Measurements from ENCODE around the gene ATP8A2. TPM values are rescaled to one million over a fixed set of nuclear protein-coding genes. Genes with fewer than 3 reads are reported as not detected.
A peak's percentile ranks its signal among the peaks of the same experiment; 100 is the strongest.

Gene ATP8A2
- total and polyA plus RNA-seq, 4 donors, result 0.13 to 0.29 (median 0.24) TPM; not detected in 1

GRCh38 chr13:26007261-26008125 lies 635.7 kb downstream of the ATP8A2 start:
- Histone ChIP-seq H3K36me3 (ENCODE audit: control insufficient read depth in 1 of 2, insufficient read depth in 2 of 2, low read length in 1 of 2) (no peaks in the 10 kb centered on the region), H3K9me3 (ENCODE audit: control insufficient read depth, low read length) (no peaks in the 10 kb centered on the region), H3K4me3 (ENCODE audit: low read length in 2 of 2) (no peak overlapping the region), H3K27me3 (ENCODE audit: control insufficient read depth in 1 of 2, insufficient read depth in 2 of 2, low read length in 1 of 2) (no peaks in the 10 kb centered on the region), H3K27ac (ENCODE audit: low read depth in 1 of 2, low read length in 2 of 2) (no peak overlapping the region), H3K4me1 (ENCODE audit: control insufficient read depth in 1 of 2, insufficient read depth in 2 of 2, low read length in 2 of 2) (no peaks in the 10 kb centered on the region)
- ATAC-seq (ENCODE audit: low FRiP score) (no peak), DNase-seq (no peak)
- intact Hi-C loops (cut with DNase I), result no loop called here
- 25 to 31% methylated on average over 1 of the region's 1 CpG for WGBS, 2 donors

- Histone ChIP-seq H3K27ac (ENCODE audit: low read depth in 1 of 2, low read length in 2 of 2) (no peak overlapping the region), H3K36me3 (ENCODE audit: control insufficient read depth in 1 of 2, insufficient read depth in 2 of 2, low read length in 1 of 2) (no peaks in the 10 kb centered on the region), H3K27me3 (ENCODE audit: control insufficient read depth in 1 of 2, insufficient read depth in 2 of 2, low read length in 1 of 2) (no peaks in the 10 kb centered on the region), H3K4me3 (ENCODE audit: low read length in 2 of 2) (no peak overlapping the region), H3K4me1 (ENCODE audit: control insufficient read depth in 1 of 2, insufficient read depth in 2 of 2, low read length in 2 of 2) (no peaks in the 10 kb centered on the region), H3K9me3 (ENCODE audit: control insufficient read depth, low read length) (no peaks in the 10 kb centered on the region)
- WGBS, 2 donors, result 62 to 66% methylated on average over 13 of the region's 13 CpGs
- DNase-seq (no peak), ATAC-seq (ENCODE audit: low FRiP score) (no peak)
- intact Hi-C loops (cut with DNase I), result no loop called here
These were observed 638.9 kb downstream of the ATP8A2 start for GRCh38 chr13:26010487-26011207.

- Histone ChIP-seq H3K9me3 (ENCODE audit: control insufficient read depth, low read length) (no peaks in the 10 kb centered on the region), H3K36me3 (ENCODE audit: control insufficient read depth in 1 of 2, insufficient read depth in 2 of 2, low read length in 1 of 2) (no peaks in the 10 kb centered on the region), H3K4me3 (ENCODE audit: low read length in 2 of 2) (no peak overlapping the region), H3K27ac (ENCODE audit: low read depth in 1 of 2, low read length in 2 of 2) (no peak overlapping the region), H3K27me3 (ENCODE audit: control insufficient read depth in 1 of 2, insufficient read depth in 2 of 2, low read length in 1 of 2) (no peaks in the 10 kb centered on the region), H3K4me1 (ENCODE audit: control insufficient read depth in 1 of 2, insufficient read depth in 2 of 2, low read length in 2 of 2) (no peaks in the 10 kb centered on the region)
- ATAC-seq (ENCODE audit: low FRiP score) (no peak), DNase-seq (no peak)
- WGBS, 2 donors, result 92 to 93% methylated on average over 4 of the region's 4 CpGs
- intact Hi-C loops (cut with DNase I), result no loop called here
These were observed 639.4 kb downstream of the ATP8A2 start for GRCh38 chr13:26011208-26011573.

- no peak for DNase-seq
These were observed 640.4 kb downstream of the ATP8A2 start for GRCh38 chr13:26011996-26012821.

DNA sequence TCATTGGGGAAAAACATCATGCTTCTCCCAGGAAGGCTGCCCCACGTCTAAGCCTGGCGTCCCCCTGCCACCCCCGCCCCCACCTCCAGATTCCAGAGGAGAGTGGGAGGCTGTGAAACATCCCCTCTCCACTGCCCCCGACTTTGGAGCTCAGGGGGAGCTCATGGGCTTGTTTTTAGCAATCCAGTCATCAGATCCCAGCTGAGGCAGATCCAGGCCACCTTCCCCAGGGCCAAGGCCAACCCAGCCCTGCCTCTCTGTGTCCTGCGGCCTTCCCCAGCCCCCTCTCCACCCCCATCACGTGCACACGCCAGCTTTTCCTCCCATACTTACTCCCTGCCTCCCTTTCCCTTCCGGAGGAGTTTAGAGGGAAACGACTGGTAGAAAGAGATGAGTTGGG lies 641.2 kb downstream of the ATP8A2 start:
- Histone ChIP-seq H3K4me1 (ENCODE audit: control insufficient read depth in 1 of 2, insufficient read depth in 2 of 2, low read length in 2 of 2) (no peaks in the 10 kb centered on the region), H3K27ac (ENCODE audit: low read depth in 1 of 2, low read length in 2 of 2) (no peak overlapping the region), H3K4me3 (ENCODE audit: low read length in 2 of 2) (no peak overlapping the region), H3K36me3 (ENCODE audit: control insufficient read depth in 1 of 2, insufficient read depth in 2 of 2, low read length in 1 of 2) (no peaks in the 10 kb centered on the region), H3K9me3 (ENCODE audit: control insufficient read depth, low read length) (no peaks in the 10 kb centered on the region), H3K27me3 (ENCODE audit: control insufficient read depth in 1 of 2, insufficient read depth in 2 of 2, low read length in 1 of 2) (no peaks in the 10 kb centered on the region)
- DNase-seq (no peak), ATAC-seq (ENCODE audit: low FRiP score) (no peak)
- intact Hi-C loops (cut with DNase I), result no loop called here
- 76 to 81% methylated on average over 9 of the region's 9 CpGs for WGBS, 2 donors

More at GRCh38 chr13:26011996-26012821, 640.4 kb downstream of the ATP8A2 start:
- no peaks in the 10 kb centered on the region for H3K9me3 ChIP-seq (ENCODE audit: control insufficient read depth, low read length)
- no peaks in the 10 kb centered on the region for H3K36me3 ChIP-seq (ENCODE audit: control insufficient read depth in 1 of 2, insufficient read depth in 2 of 2, low read length in 1 of 2)
- no peak for ATAC-seq (ENCODE audit: low FRiP score)
- intact Hi-C loops (cut with DNase I), result no loop called here
- H3K27ac ChIP-seq (ENCODE audit: low read depth in 1 of 2, low read length in 2 of 2), result no peak overlapping the region
- peak overlapping the region in 1 of 2 donors; percentile 6 for H3K4me3 ChIP-seq (ENCODE audit: low read length in 2 of 2)
- no peaks in the 10 kb centered on the region for H3K27me3 ChIP-seq (ENCODE audit: control insufficient read depth in 1 of 2, insufficient read depth in 2 of 2, low read length in 1 of 2)
- 19 to 27% methylated on average over 45 to 53 of the region's 53 CpGs for WGBS, 2 donors
- no peaks in the 10 kb centered on the region for H3K4me1 ChIP-seq (ENCODE audit: control insufficient read depth in 1 of 2, insufficient read depth in 2 of 2, low read length in 2 of 2)

DNA sequence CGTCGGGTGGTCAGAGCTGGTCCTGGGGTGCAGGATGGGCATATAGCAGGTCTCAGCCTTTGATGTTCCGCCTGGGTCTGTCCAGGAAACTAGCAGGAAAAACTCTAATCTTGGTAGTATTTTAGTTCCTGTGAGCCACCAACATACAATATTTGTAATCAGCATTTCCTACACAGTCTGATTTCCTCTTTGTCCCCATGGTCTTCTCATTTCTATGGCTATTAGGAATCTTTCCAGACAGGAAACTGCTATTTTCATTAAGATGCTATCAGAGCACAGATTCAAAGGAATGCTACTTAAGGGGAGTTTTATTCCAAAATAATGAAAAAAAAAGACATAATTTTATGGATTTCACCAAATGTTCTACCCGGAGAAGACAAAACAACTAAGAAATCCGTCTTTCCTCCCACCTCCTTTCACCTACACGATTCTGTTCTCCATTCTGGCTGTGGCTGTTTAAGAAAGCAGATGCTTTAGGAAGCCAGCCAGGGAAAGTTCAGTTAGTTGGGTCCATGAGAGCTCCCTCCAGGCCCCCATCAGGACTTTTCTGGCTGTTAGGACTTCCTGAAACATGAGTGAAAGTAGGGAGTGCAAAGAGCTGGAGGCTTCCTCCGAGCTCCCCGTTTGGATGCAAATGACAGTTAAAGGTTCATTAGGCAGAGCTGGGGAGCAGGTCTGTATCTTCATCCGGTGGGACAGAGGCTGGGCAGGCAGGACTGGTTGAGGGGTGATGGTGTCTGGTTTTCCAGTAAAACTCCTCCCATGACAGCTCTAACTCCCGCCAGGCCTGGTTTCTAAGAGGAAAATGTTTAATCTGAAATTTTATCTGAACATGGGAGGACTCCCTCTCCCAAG lies 643.7 kb downstream of the ATP8A2 start:
- no peaks in the 10 kb centered on the region for H3K4me1 ChIP-seq (ENCODE audit: control insufficient read depth in 1 of 2, insufficient read depth in 2 of 2, low read length in 2 of 2)
- no peak for DNase-seq
- H3K27ac ChIP-seq (ENCODE audit: low read depth in 1 of 2, low read length in 2 of 2), result no peak overlapping the region
- intact Hi-C loops (cut with DNase I), result no loop called here
- WGBS, 2 donors, result 75 to 76% methylated on average over 10 of the region's 10 CpGs
- no peaks in the 10 kb centered on the region for H3K27me3 ChIP-seq (ENCODE audit: control insufficient read depth in 1 of 2, insufficient read depth in 2 of 2, low read length in 1 of 2)
- no peak for ATAC-seq (ENCODE audit: low FRiP score)
- no peak overlapping the region for H3K4me3 ChIP-seq (ENCODE audit: low read length in 2 of 2)
- no peaks in the 10 kb centered on the region for H3K9me3 ChIP-seq (ENCODE audit: control insufficient read depth, low read length)
- H3K36me3 ChIP-seq (ENCODE audit: control insufficient read depth in 1 of 2, insufficient read depth in 2 of 2, low read length in 1 of 2), result no peaks in the 10 kb centered on the region

DNA sequence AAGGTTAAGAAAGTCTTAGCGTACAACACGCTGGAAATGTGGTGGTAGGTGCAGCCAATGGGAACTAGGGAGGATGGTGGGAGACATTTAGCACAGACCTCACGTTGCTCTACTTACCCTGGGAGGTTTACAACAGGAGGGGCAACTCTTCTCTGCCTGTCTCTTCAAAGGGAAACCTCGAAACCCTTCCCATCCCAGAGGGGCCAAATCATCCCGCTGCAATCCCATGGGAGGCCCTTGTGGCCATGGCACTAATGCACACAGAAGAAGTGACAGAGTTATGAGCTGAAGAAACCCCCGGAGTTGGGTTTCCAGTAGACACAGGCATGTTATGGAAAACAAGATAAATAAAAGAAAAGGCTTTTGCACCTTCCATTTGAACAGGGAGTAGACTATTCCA lies 644.4 kb downstream of the ATP8A2 start:
- no peaks in the 10 kb centered on the region for H3K27me3 ChIP-seq (ENCODE audit: control insufficient read depth in 1 of 2, insufficient read depth in 2 of 2, low read length in 1 of 2)
- ATAC-seq (ENCODE audit: low FRiP score), result no peak
- intact Hi-C loops (cut with DNase I), result no loop called here
- H3K9me3 ChIP-seq (ENCODE audit: control insufficient read depth, low read length), result no peaks in the 10 kb centered on the region
- no peak overlapping the region for H3K27ac ChIP-seq (ENCODE audit: low read depth in 1 of 2, low read length in 2 of 2)
- no peak overlapping the region for H3K4me3 ChIP-seq (ENCODE audit: low read length in 2 of 2)
- WGBS, 2 donors, result 94 to 99% methylated on average over 6 of the region's 6 CpGs
- no peak for DNase-seq
- H3K4me1 ChIP-seq (ENCODE audit: control insufficient read depth in 1 of 2, insufficient read depth in 2 of 2, low read length in 2 of 2), result no peaks in the 10 kb centered on the region
- no peaks in the 10 kb centered on the region for H3K36me3 ChIP-seq (ENCODE audit: control insufficient read depth in 1 of 2, insufficient read depth in 2 of 2, low read length in 1 of 2)
